Measurements from ENCODE around the gene SPEG.
A peak's percentile ranks its signal among the peaks of the same experiment; 100 is the strongest.

SPEG gene

DNA sequence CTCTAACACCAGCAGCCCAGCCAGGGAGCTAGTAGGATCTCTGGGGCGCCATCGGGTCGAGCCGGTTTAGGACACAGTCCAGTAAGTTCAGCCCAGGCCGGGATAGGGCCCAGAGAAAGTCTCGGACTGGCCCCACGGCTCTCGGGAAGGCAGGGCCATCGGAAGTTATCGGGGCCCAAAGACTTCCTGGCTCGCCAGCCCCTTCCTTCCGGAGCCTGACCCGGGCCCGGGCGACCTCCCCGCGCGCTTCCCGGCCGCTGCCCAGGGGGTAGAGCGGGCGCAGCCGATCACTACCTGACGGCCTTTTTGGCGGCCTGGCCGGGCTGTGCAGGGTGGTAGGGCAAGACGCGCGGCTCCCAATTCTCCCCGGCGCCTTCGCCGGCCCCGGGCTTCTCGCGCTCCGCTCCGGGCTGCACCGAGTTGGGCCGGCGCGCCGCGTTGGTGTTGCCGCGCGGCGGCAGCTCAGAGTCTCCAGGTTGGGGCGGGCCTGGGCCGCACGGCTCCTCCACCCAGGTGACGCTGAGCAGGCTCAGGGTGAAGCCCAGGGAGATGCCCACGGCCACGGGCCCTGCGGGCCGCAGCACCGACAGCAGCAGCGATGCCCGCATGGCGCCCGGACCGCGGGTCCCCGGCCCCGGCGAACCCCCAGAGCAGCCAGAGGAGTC lies 108.4 kb downstream of the SPEG start:
- no peak for DNase-seq (ENCODE audit: extremely low read depth in 1 of 2, low read depth in 1 of 2)

DNA sequence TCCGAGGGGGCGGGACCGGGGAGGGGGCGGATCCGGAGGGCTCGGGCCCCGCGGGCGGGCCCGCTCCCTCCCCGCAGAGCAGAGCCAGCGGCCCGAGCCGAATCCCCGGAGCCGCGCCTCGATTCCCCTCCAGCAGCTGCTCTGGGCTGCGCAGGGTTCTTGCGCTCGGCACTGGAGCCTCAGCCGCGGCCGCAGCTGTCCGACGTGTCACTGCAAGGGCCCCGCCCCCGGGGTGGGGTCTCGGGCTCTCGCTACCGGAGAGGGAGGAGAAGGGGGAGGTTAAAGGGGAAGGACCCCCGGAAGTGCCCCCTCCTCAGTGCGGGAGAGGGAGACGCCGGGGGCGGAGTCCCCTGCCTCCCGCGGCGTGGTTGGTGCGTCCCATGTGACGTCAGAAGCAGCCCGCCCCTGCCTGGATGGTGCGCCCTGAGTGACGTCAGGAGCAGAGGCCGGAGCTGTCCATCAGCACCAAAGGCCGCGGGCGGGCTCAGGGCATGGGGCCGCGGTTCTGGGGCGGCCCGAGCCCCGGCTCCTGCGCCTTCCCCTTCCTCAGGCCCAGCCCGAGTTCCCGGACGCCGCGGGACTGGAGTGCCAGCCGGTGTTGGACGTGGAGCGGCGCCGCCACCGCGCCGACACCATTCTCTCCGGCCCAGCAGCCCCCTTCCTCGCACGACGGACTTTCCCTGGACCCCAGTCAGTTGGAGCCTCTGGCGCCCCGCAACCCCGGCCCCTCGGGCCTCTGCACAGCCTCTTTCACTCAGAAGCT lies 109.1 kb downstream of the SPEG start, which contains the start of the genes CHPF and TMEM198:
Gene CHPF, minus strand, starts transcription at position 214 of the 763 bp plus-strand sequence. CDS start 271 bp downstream, outside the sequence.
Gene TMEM198, plus strand, starts transcription at position 433 of the 763 bp plus-strand sequence. CDS start 700 bp downstream, outside the sequence.
- DNase-seq (ENCODE audit: extremely low read depth in 1 of 2, low read depth in 1 of 2): peak; percentile 81 to 84

DNA sequence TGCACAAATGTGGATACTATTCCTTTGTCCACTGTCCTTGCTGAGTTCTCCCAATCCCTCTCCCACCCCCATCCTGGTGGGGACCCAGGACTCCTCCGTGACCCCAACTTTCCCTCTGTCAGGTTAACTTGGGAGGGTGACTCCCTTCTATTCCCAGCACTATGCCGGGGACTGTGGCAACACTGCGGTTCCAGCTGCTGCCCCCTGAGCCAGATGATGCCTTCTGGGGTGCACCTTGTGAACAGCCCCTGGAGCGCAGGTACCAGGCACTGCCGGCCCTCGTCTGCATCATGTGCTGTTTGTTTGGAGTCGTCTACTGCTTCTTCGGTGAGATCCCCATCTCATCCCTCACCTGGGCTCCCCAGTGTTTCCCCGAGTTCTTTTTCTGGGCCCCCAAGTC lies 109.9 kb downstream of the SPEG start:
- DNase-seq (ENCODE audit: extremely low read depth in 1 of 2, low read depth in 1 of 2): no peak

DNA sequence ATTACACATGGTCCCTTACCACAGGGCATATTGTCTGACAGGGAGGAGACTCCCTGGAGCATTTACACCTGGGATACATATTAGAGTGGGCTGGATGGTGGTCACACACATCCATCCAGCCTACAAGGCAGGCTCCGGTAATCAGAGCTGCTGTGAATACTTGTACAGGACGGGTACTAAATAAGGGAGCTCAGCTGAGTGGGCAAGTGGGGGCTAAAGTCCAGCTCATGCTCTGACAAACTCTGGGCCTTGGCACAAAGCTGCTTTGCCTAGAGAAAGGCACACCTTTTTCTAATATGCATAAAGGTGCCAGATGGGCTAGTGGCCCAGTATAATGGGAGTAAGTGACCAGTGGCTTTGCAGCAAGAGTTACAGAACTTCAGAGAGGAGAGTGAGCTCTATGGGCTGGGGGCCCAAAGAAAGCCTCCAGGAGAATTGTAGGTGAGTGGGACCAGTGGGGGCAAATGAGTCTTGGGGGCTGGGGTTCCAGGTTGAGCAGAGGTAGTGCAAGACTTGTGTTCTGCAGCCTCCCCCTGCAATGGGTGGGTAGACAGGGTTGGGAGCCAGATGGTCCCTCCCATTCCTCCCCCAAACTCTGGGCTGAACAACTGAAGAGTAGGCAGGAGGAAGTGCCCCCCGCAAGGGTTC lies 110.8 kb downstream of the SPEG start:
- DNase-seq (ENCODE audit: extremely low read depth in 1 of 2, low read depth in 1 of 2): no peak

DNA sequence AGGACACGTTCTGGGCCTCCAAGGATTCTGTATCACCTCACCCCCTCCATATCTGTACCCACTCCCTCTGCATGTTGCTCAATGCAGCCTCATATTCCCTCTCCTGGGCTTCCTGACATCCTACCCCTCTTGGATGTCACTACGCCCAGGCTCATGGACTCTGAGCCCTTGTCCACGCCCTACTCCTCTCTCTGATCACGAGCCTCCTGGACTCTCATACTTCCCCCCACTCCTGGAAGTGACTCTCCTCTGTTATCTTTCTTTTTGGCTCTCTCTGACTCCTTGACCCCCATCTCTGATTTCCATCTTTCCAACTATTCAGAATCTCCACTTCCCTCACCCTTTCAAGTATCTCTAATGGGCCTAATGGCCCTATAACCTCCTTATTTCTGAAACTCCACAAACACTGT lies 111.3 kb downstream of the SPEG start:
- no peak for DNase-seq (ENCODE audit: extremely low read depth in 1 of 2, low read depth in 1 of 2)

DNA sequence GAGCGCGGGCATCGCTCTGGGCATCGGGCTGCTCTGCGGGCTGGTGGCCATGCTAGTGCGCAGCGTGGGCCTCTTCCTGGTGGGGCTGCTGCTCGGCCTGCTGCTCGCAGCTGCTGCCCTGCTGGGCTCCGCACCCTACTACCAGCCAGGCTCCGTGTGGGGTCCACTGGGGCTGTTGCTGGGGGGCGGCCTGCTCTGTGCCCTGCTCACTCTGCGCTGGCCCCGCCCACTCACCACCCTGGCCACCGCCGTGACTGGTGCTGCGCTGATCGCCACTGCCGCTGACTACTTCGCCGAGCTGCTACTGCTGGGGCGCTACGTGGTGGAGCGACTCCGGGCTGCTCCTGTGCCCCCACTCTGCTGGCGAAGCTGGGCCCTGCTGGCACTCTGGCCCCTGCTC lies 113.0 kb downstream of the SPEG start:
- no peak for DNase-seq (ENCODE audit: extremely low read depth in 1 of 2, low read depth in 1 of 2)
